NCI-H1417 (cell line): ENCODE measurements around the gene TNFAIP8.

Experiments used
- DNase-seq, 3 experiments: peaks; one replicate each; lab custom pipeline; 2025; lab: John Stamatoyannopoulos, UW

Gene TNFAIP8

GRCh38 chr5:119328753-119329602, 26.8 kb upstream of the TNFAIP8 start:
- no peak for DNase-seq

GRCh38 chr5:119329666-119330065, 26.2 kb upstream of the TNFAIP8 start:
- no peak for DNase-seq

GRCh38 chr5:119330367-119331183, 25.2 kb upstream of the TNFAIP8 start:
- no peak for DNase-seq

GRCh38 chr5:119331566-119332095, 24.2 kb upstream of the TNFAIP8 start:
- no peak for DNase-seq

GRCh38 chr5:119332208-119332607, 23.6 kb upstream of the TNFAIP8 start:
- DNase-seq, result no peak

GRCh38 chr5:119332978-119333401, 22.8 kb upstream of the TNFAIP8 start:
- no peak for DNase-seq

- DNase-seq, result no peak
Measured at GRCh38 chr5:119333421-119333851, 22.4 kb upstream of the TNFAIP8 start.

GRCh38 chr5:119335261-119335677, 20.6 kb upstream of the TNFAIP8 start:
- no peak for DNase-seq

GRCh38 chr5:119336262-119336661, 19.6 kb upstream of the TNFAIP8 start:
- DNase-seq, result no peak

- peak in 1 of 3 experiments; percentile 7 for DNase-seq
Measured at GRCh38 chr5:119336845-119337580, 18.8 kb upstream of the TNFAIP8 start.

GRCh38 chr5:119338326-119338946, 17.4 kb upstream of the TNFAIP8 start:
- no peak for DNase-seq

GRCh38 chr5:119339344-119339743, 16.5 kb upstream of the TNFAIP8 start:
- no peak for DNase-seq

- DNase-seq, result no peak
Measured at GRCh38 chr5:119339965-119340364, 15.9 kb upstream of the TNFAIP8 start.

GRCh38 chr5:119340597-119341218, 15.1 kb upstream of the TNFAIP8 start:
- no peak for DNase-seq

- DNase-seq, result no peak
Measured at GRCh38 chr5:119341452-119342349, 14.1 kb upstream of the TNFAIP8 start.

- DNase-seq, result no peak
Measured at GRCh38 chr5:119342406-119342805, 13.4 kb upstream of the TNFAIP8 start.

GRCh38 chr5:119343052-119343451, 12.8 kb upstream of the TNFAIP8 start:
- DNase-seq, result no peak

- DNase-seq, result no peak
Measured at GRCh38 chr5:119343766-119344165, 12.1 kb upstream of the TNFAIP8 start.

GRCh38 chr5:119344231-119344630, 11.6 kb upstream of the TNFAIP8 start:
- no peak for DNase-seq

- no peak for DNase-seq
Measured at GRCh38 chr5:119345861-119346260, 10.0 kb upstream of the TNFAIP8 start.
